GM12878 (cell line): Measurements from ENCODE around the gene SPRING1. TPM values are rescaled to one million over a fixed set of nuclear protein-coding genes. Genes with fewer than 3 reads are reported as not detected.
A peak's percentile ranks its signal among the peaks of the same experiment; 100 is the strongest.

ENCODE experiments used
- ATAC-seq: fragments of 200-7000 bp; cut with Tn5 transposase; 3 replicates; pipeline ENCODE4 v1.9.1; 2020; ENCODE audit warnings: mild to moderate bottlenecking, moderate library complexity
- BruUV-seq: library from RNA; stranded (reverse); fragments of 400-500 nt; replicated peaks from 2 replicates; lab custom pipeline; 2021; lab: Mats Ljungman, UMichigan
- CTCF ChIA-PET: fragments of 300-600 bp; sonication (Branson Sonifier 250); formaldehyde crosslinking; extraction: SDS; loops from one replicate; lab custom pipeline; 2021; ENCODE audit warnings: inconsistent platforms; lab: Yijun Ruan, JAX
- POLR2A ChIA-PET: fragments of 350-600 bp; formaldehyde crosslinking; extraction: SDS; loops from one replicate; lab custom pipeline; 2021; ENCODE audit warnings: inconsistent platforms; lab: Charles Lee
- RAD21 ChIA-PET: fragments of 300-600 bp; sonication (Branson Sonifier 250); formaldehyde crosslinking; loops from one replicate; lab custom pipeline; 2023; ENCODE audit warnings: antibody characterized with exemption; ENCODE audit not compliant: unreplicated experiment; lab: Charles Lee
- SMC1A ChIA-PET: fragments of 300-600 bp; sonication (Branson Sonifier 250); formaldehyde crosslinking; loops from one replicate; lab custom pipeline; 2023; ENCODE audit not compliant: unreplicated experiment, uncharacterized antibody; lab: Charles Lee
- DNase-seq: peaks from one replicate; pipeline ENCODE4 v3.0.0-alpha.2; 2011; ENCODE audit warnings: low read depth, low spot score
- FAIRE-seq: peaks from 3 replicates; lab custom pipeline; 2011; peaks lifted over from hg19 to GRCh38; lab: Jason Lieb, UNC
- H2AFZ ChIP-seq: 2 replicates; pipeline ENCODE4 v1.6.0; 2011; ENCODE audit warnings: low read depth, low read length, control low read depth; ENCODE audit not compliant: control insufficient read depth
- H3K27ac ChIP-seq: 2 replicates; pipeline ENCODE4 v1.5.1; 2011; ENCODE audit warnings: control low read depth; ENCODE audit not compliant: control insufficient read depth, insufficient read depth
- H3K27me3 ChIP-seq, 2 experiments: replicated peaks in 1 of 2; 2 replicates each; pipeline versions ENCODE4 v1.6.0 to v1.6.1; 2011; ENCODE audit warnings: low read length in 1 of 2; ENCODE audit not compliant: control insufficient read depth in 2 of 2, insufficient read depth in 2 of 2
- H3K36me3 ChIP-seq, 2 experiments: 2 replicates each; pipeline ENCODE4 v1.5.1; 2011; ENCODE audit warnings: low read length in 1 of 2; ENCODE audit not compliant: control insufficient read depth in 2 of 2, insufficient read depth in 2 of 2
- H3K4me1 ChIP-seq: 2 replicates; pipeline ENCODE4 v1.6.1; 2011; ENCODE audit warnings: mild to moderate bottlenecking, low read length, moderate library complexity, mixed read lengths; ENCODE audit not compliant: control insufficient read depth, insufficient read depth
- H3K4me2 ChIP-seq: 2 replicates; pipeline ENCODE4 v1.6.0; 2011; ENCODE audit warnings: control low read depth; ENCODE audit not compliant: control insufficient read depth, insufficient read depth
- H3K4me3 ChIP-seq: fragments of 200-600 bp; sonication (generic); 2 replicates; pipeline ENCODE4 v1.5.1; 2016
- H3K79me2 ChIP-seq: 2 replicates; pipeline ENCODE4 v1.6.0; 2011; ENCODE audit warnings: low read length; ENCODE audit not compliant: control insufficient read depth, insufficient read depth
- H3K9ac ChIP-seq: 2 replicates; pipeline ENCODE4 v1.8.0; 2011; ENCODE audit warnings: low read length, control low read depth, mixed read lengths; ENCODE audit not compliant: control insufficient read depth, insufficient read depth
- H3K9me3 ChIP-seq: replicated peaks from 3 replicates; pipeline ENCODE4 v1.5.1; 2011; ENCODE audit warnings: mild to moderate bottlenecking, low read length; ENCODE audit not compliant: control insufficient read depth, insufficient read depth
- H4K20me1 ChIP-seq: 2 replicates; pipeline ENCODE4 v1.6.0; 2011; ENCODE audit not compliant: control insufficient read depth, insufficient read depth
- CBX5 ChIP-seq: sonication (generic); IDR thresholded peaks from 2 replicates; pipeline ENCODE4 v1.6.1; 2016; ENCODE audit warnings: low read depth, moderate library complexity, mild to moderate bottlenecking, inconsistent platforms
- CEBPB ChIP-seq, 2 experiments: fragments of 150-350 bp in 1 of 2; IDR thresholded peaks; 2 replicates each; pipeline ENCODE4 v1.6.1; 2012 to 2014; ENCODE audit warnings: low read depth in 2 of 2, low read length in 2 of 2, borderline replicate concordance in 1 of 2, inconsistent platforms in 1 of 2
- CHD4 ChIP-seq: fragments of 200-600 bp; sonication (generic); IDR thresholded peaks from 2 replicates; pipeline ENCODE4 v1.6.1; 2016; ENCODE audit warnings: mild to moderate bottlenecking
- EZH2 ChIP-seq: IDR thresholded peaks from 2 replicates; pipeline ENCODE4 v1.6.1; 2012; ENCODE audit warnings: low read depth, mild to moderate bottlenecking, control low read depth, inconsistent platforms, low read length, borderline replicate concordance; ENCODE audit not compliant: control insufficient read depth
- HCFC1 ChIP-seq: fragments of 150-350 bp; IDR thresholded peaks from 2 replicates; pipeline ENCODE4 v1.6.1; 2014; ENCODE audit warnings: low read length
- HDAC6 ChIP-seq: fragments of 200-600 bp; sonication (generic); IDR thresholded peaks from one replicate; pipeline ENCODE4 v1.8.0; 2017; ENCODE audit warnings: antibody characterized with exemption; ENCODE audit not compliant: unreplicated experiment
- MEF2A ChIP-seq: IDR thresholded peaks from 2 replicates; pipeline ENCODE4 v1.6.1; 2011; ENCODE audit warnings: low read depth, mild to moderate bottlenecking, low read length, moderate library complexity; ENCODE audit not compliant: insufficient read depth
- RAD51 ChIP-seq: fragments of 450-650 bp; IDR thresholded peaks from 2 replicates; pipeline ENCODE4 v1.6.1; 2016; ENCODE audit warnings: moderate library complexity, mild to moderate bottlenecking, inconsistent platforms
- SREBF2 ChIP-seq: IDR thresholded peaks from 2 replicates; pipeline ENCODE4 v1.6.1; 2012; ENCODE audit warnings: mild to moderate bottlenecking, low read length
- SUZ12 ChIP-seq: fragments of 200-600 bp; sonication (generic); IDR thresholded peaks from one replicate; pipeline ENCODE4 v1.6.1; 2018; ENCODE audit warnings: antibody characterized with exemption, mild to moderate bottlenecking; ENCODE audit not compliant: unreplicated experiment
- TAF1 ChIP-seq: IDR thresholded peaks from 2 replicates; pipeline ENCODE4 v1.6.1; 2011; ENCODE audit warnings: mild to moderate bottlenecking, low read depth, low read length, borderline replicate concordance
- TARDBP ChIP-seq: IDR thresholded peaks from 2 replicates; pipeline ENCODE4 v1.6.1; 2016; ENCODE audit warnings: borderline replicate concordance
- TBL1XR1 ChIP-seq: IDR thresholded peaks from 2 replicates; pipeline ENCODE4 v1.6.1; 2012; ENCODE audit warnings: low read depth, low read length, improper control_type of control experiment
- YY1 ChIP-seq: IDR thresholded peaks from 2 replicates; pipeline ENCODE4 v1.6.1; 2011; ENCODE audit warnings: low read depth, mild to moderate bottlenecking, low read length
- WGBS: methylation state at CpG from one replicate; pipeline ENCODE4 v1.1.6; 2016; ENCODE audit warnings: low lambda C conversion rate; ENCODE audit not compliant: insufficient replicate concordance, insufficient coverage; ENCODE audit errors: missing lambda C conversion rate; 5-methylcytosine and 5-hydroxymethylcytosine counted together
- in situ Hi-C: fragments of 300-500 bp; cut with MboI; formaldehyde crosslinking; loops from 9 replicates; pipeline ENCODE4 v1.14.3; 2018; ENCODE audit warnings: mixed read lengths
- intact Hi-C: fragments of 100-400 bp; cut with micrococcal nuclease; formaldehyde crosslinking; loops from one replicate; pipeline ENCODE4 v1.14.2; 2022; ENCODE audit not compliant: unreplicated experiment
- polyA plus RNA-seq, 11 experiments: library from polyadenylated mRNA; depleted of rRNA in 4 of 11; unstranded in 6 of 11; stranded (reverse) in 5 of 11; fragments of >200 nt; fragmentation: Nextera tagmentation in 4 of 11; fragmentation: Illumina TruSeq in 1 of 11; extraction: Ambion mirVana in 4 of 11; extraction: Trizol in 1 of 11; gene quantifications; 1 replicate in 1 of 11; 2 replicates in 10 of 11; pipeline versions ENCODE4 v1.2.1 to v1.2.3, GENCODE V29; 2011 to 2016; ENCODE audit warnings: inconsistent platforms in 2 of 11, missing spikeins in 2 of 11, low read depth in 1 of 11
- total RNA-seq, 4 experiments: library from RNA; depleted of rRNA in 3 of 4; stranded (reverse); fragments of >200 nt in 3 of 4; fragmentation: Illumina TruSeq in 1 of 4; extraction: Trizol in 1 of 4; gene quantifications; 2 replicates each; pipeline versions ENCODE4 v1.2.1 to v1.2.3, GENCODE V29; 2013 to 2021
- TF ChIP-seq, protein P1 (sequence below): fragments of 450-650 bp; IDR thresholded peaks from 2 replicates; pipeline ENCODE4 v1.6.1; 2017; ENCODE audit warnings: borderline replicate concordance

Gene SPRING1
- total and polyA plus RNA-seq, 10 of the 15 experiments (the other 5 are each of a cell fraction or from before 2014, with no cell fraction given): 2.5 to 25.7 (median 14.3) TPM

DNA sequence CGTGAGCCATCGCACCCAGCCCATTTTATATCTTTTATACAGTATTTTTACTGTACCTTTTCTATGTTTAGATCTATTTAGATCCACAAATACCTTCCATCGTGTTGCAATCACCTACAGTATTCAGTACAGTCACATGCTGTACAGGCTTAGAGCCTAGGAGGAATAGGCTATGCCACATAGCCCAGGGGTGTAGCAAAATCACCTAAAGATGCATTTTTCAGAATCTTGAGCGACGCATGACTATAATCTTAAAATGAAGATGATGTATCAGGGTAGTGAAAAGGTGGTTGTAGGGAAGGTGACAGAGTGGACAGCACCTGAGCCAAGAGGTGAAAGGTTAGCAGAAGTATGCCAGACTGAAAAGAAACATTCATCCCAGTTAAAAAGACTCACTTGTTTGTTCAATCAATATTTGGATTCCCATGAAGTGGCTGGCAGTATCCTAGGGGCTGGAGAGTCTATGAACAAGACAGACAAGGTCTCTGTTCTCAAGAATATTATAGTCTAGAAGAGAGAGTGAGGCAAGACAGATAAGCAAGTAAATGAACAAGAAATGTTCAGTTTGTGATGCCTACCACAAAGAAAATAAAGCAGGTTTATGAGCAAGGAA lies 3.6 kb downstream of the SPRING1 start:
- Histone ChIP-seq H3K4me1 (peaks cover 3% of the 10 kb centered on the region; the same call in 1 of the 2 replicates), H3K4me3 (no peak overlapping the region), H2AFZ (no peak overlapping the region), H4K20me1 (no peaks in the 10 kb centered on the region), H3K27ac (no peak overlapping the region), H3K4me2 (no peak overlapping the region), H3K79me2 (peaks cover 21% of the 10 kb centered on the region), H3K9me3 (no peaks in the 10 kb centered on the region), H3K36me3 (no peaks in the 10 kb centered on the region; a peak in 2 of 4 replicates), H3K27me3 (no peaks in the 10 kb centered on the region), H3K9ac (no peak overlapping the region)
- ChIA-PET SMC1A (no interaction called here), POLR2A (no interaction called here), CTCF (no interaction called here), RAD21 (no interaction called here)
- intact Hi-C loops: loop anchor here (10.0 kb wide), 1 partner anchor 151 kb away; the partner anchor contains the start of gene HRK
- in situ Hi-C loops: no loop called here
- ATAC-seq (no peak), FAIRE-seq (no peak), DNase-seq (no peak)
- 98% methylated on average over 5 of the region's 5 CpGs for WGBS
- no peak for TF ChIP-seq CEBPB (IDR thresholded peaks at IDR 0.05; ENCODE audit: borderline replicate concordance in 1 of 2, low read depth in 2 of 2, low read length in 2 of 2)
- no peak for TF ChIP-seq RAD51
- TF ChIP-seq, protein P1, sequence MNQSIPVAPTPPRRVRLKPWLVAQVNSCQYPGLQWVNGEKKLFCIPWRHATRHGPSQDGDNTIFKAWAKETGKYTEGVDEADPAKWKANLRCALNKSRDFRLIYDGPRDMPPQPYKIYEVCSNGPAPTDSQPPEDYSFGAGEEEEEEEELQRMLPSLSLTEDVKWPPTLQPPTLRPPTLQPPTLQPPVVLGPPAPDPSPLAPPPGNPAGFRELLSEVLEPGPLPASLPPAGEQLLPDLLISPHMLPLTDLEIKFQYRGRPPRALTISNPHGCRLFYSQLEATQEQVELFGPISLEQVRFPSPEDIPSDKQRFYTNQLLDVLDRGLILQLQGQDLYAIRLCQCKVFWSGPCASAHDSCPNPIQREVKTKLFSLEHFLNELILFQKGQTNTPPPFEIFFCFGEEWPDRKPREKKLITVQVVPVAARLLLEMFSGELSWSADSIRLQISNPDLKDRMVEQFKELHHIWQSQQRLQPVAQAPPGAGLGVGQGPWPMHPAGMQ: no peak
- no peak for TF ChIP-seq EZH2
- TF ChIP-seq CBX5: no peak
- no peak for TF ChIP-seq MEF2A
- no peak for TF ChIP-seq YY1
- TF ChIP-seq HCFC1: no peak
- no peak for TF ChIP-seq HDAC6
- no peak for TF ChIP-seq TARDBP
- no peak for TF ChIP-seq TBL1XR1
- no peak for TF ChIP-seq CHD4
- no peak for TF ChIP-seq SUZ12
- TF ChIP-seq SREBF2: no peak
- no peak for TF ChIP-seq TAF1
- TSS peak; percentile 38 for BruUV-seq
